ENCODE data around the gene TFCP2L1.

TFCP2L1 gene

DNA sequence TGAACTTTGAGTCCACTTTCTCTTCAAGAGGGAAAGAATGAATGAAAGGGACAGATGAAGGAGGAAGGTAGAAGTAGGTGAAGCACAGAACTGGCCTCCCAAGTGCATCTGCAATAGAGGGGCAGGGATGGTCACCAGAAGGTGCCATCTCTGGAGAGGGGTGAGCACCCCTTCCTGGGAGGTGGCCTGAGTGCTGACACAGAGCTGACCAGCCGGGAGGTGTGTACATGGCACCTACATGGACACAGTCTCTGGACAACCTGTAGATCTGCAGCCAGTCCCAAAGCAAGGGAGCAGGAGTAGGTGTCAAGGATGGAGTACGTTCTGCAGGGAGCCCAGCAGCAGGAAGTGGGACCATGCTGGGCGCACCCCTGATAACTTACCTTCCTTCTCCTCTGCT is 83.2 kb downstream of the TFCP2L1 start:
- H3K9ac ChIP-seq (ENCODE audit: low read depth, low read length), result no peak overlapping the region
- no peak overlapping the region for H3K4me3 ChIP-seq (ENCODE audit: low read depth, low read length)
- no peak overlapping the region for H3K27ac ChIP-seq (ENCODE audit: low read depth, low read length)
- H3K9me3 ChIP-seq (ENCODE audit: control insufficient read depth, insufficient read depth, low read length), result no peaks in the 10 kb centered on the region
- no peaks in the 10 kb centered on the region for H3K36me3 ChIP-seq (ENCODE audit: control insufficient read depth, insufficient read depth, low read length)
- no peaks in the 10 kb centered on the region for H3K27me3 ChIP-seq (ENCODE audit: control insufficient read depth, insufficient read depth, low read length)
- H3K4me1 ChIP-seq (ENCODE audit: control insufficient read depth, insufficient read depth, low read length), result no peaks in the 10 kb centered on the region

DNA sequence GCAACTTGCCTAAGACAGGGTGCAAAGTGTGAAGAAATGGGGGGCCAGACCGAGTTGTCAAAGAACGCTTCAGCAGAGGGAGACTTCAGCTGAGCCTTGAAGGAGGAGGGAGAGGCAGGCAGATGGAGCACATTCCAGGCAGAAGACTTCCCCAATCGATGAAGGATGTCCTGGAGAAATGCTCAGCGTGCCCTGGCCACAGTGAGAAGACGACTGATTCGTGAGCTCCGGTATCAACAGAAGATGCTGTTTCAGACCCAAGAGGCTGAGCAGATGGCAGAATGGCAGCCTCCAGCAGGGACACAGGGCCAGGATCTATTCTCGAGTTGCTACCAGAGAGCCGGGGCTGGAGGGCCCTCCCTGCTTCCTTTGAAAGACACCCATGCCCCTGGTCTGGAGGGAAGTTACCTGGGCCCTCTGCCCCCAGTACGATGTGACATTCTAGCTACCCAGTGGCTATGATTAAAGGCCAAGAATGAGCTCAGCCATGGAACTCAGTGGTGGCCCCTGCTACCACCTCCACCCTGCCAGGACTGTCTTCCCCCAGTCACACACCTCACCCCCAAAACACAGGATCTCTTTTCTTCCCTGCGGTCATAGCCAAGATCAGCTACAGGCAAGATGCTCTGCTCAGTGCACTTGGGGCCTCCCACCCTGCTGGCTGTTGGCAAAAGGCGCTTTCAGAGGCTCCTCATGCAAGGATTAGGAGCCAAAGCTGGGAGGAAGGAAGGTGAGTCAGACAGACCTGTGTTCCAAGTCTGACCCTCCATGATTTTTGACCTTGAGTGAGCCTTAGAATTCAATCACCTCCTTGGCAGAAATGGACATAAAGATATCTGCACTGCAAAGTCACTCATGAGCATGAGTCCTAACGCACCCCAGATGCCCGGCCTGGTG is 84.3 kb downstream of the TFCP2L1 start:
- H3K36me3 ChIP-seq (ENCODE audit: control insufficient read depth, insufficient read depth, low read length), result no peaks in the 10 kb centered on the region
- H3K27me3 ChIP-seq (ENCODE audit: control insufficient read depth, insufficient read depth, low read length), result no peaks in the 10 kb centered on the region
- H3K4me3 ChIP-seq (ENCODE audit: low read depth, low read length), result no peak overlapping the region
- no peak overlapping the region for H3K9ac ChIP-seq (ENCODE audit: low read depth, low read length)
- H3K9me3 ChIP-seq (ENCODE audit: control insufficient read depth, insufficient read depth, low read length), result no peaks in the 10 kb centered on the region
- no peaks in the 10 kb centered on the region for H3K4me1 ChIP-seq (ENCODE audit: control insufficient read depth, insufficient read depth, low read length)
- H3K27ac ChIP-seq (ENCODE audit: low read depth, low read length), result no peak overlapping the region

DNA sequence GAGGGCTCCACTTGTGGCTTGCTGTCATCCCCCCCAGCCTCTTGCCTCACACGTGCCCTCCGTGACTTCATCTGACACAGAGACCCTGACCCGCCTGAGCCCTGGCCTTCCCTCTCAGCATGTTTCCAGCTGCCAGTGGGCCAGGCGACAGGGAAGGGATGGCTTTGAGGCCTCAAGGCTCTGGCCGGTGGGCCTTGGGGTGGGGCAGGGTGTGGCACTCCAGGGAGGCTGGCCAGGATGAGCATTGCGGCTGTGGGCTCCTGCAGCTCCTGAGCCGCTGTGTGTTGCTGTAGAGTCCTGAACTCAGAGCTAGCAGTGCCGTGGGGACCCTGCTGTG is 85.0 kb downstream of the TFCP2L1 start:
- Histone ChIP-seq H3K9me3 (ENCODE audit: control insufficient read depth, insufficient read depth, low read length) (no peaks in the 10 kb centered on the region), H3K36me3 (ENCODE audit: control insufficient read depth, insufficient read depth, low read length) (no peaks in the 10 kb centered on the region), H3K27me3 (ENCODE audit: control insufficient read depth, insufficient read depth, low read length) (no peaks in the 10 kb centered on the region), H3K9ac (ENCODE audit: low read depth, low read length) (no peak overlapping the region), H3K4me3 (ENCODE audit: low read depth, low read length) (no peak overlapping the region), H3K4me1 (ENCODE audit: control insufficient read depth, insufficient read depth, low read length) (no peaks in the 10 kb centered on the region), H3K27ac (ENCODE audit: low read depth, low read length) (no peak overlapping the region)

DNA sequence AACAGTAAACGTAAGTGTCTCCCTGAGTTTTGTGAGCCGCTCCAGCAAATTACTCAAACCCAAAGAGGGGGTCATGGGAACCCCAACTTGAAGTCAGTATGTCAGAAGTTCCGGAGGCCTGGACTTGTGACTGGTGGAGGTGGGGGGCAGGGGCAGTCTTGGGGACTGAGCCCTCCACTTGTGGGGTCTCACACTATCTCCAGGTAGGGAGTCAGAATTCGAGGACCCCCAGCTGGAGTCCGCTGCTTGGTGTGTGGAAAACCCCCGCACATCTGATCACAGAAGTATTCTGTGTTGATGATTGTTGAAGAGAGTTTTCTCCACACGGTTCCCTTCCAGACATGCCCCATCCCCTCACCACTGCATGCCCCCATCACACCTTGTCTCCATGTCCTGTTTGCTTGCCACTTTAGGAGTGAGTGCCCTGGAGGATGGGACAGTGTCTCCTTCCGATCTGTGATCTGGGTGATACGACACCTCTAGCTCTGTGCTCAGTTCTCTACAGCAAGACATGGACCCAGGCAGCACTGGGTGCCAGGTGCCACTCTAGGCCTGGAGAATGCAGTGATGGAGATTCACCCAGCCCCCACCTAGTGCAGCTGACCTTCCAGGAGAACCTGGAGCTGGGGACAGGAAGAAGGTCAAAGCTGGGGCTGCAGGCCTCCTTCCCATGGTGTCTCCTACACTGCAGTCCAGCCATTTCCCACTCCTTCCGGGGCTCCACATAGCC is 85.6 kb downstream of the TFCP2L1 start:
- Histone ChIP-seq H3K27me3 (ENCODE audit: control insufficient read depth, insufficient read depth, low read length) (no peaks in the 10 kb centered on the region), H3K4me3 (ENCODE audit: low read depth, low read length) (no peak overlapping the region), H3K36me3 (ENCODE audit: control insufficient read depth, insufficient read depth, low read length) (no peaks in the 10 kb centered on the region), H3K9ac (ENCODE audit: low read depth, low read length) (no peak overlapping the region), H3K27ac (ENCODE audit: low read depth, low read length) (no peak overlapping the region), H3K4me1 (ENCODE audit: control insufficient read depth, insufficient read depth, low read length) (no peaks in the 10 kb centered on the region), H3K9me3 (ENCODE audit: control insufficient read depth, insufficient read depth, low read length) (no peaks in the 10 kb centered on the region)

DNA sequence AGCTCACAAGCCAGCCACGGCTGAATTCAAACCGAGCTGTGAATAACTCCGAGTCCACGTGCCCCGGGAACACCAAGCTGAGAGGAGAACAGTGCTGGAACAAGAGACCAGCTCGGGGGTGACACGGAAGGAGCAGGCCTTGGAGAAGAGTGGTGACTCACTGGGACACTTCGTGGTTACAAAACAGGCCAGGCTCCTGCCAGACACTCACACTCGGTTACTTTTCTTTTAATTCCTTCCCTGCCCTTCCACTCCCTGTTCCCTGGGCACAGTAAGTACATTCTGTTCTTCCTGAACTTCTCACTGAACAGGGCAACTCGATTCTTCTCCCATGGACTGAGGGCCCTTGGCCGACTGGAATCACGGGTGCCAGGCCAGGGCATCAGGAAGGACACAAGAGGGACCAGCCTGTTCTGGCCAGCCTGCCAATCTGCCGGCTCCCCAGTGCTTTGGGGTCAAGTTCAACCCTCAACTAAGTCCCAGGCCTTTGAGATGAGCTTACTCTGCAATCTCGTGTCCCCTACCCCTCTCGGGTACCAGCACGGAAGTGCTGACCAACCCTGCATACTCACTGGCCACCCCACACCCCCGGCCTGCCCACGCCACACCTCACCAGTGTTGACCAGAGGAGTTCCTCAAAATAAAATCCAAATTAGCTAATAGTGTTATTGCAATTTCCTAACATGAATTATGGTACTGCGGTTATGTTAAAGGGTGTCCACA is 87.5 kb downstream of the TFCP2L1 start:
- no peak overlapping the region for H3K4me3 ChIP-seq (ENCODE audit: low read depth, low read length)
- no peaks in the 10 kb centered on the region for H3K4me1 ChIP-seq (ENCODE audit: control insufficient read depth, insufficient read depth, low read length)
- H3K9me3 ChIP-seq (ENCODE audit: control insufficient read depth, insufficient read depth, low read length), result no peaks in the 10 kb centered on the region
- no peak overlapping the region for H3K9ac ChIP-seq (ENCODE audit: low read depth, low read length)
- H3K36me3 ChIP-seq (ENCODE audit: control insufficient read depth, insufficient read depth, low read length), result no peaks in the 10 kb centered on the region
- H3K27ac ChIP-seq (ENCODE audit: low read depth, low read length), result no peak overlapping the region
- H3K27me3 ChIP-seq (ENCODE audit: control insufficient read depth, insufficient read depth, low read length), result no peaks in the 10 kb centered on the region

DNA sequence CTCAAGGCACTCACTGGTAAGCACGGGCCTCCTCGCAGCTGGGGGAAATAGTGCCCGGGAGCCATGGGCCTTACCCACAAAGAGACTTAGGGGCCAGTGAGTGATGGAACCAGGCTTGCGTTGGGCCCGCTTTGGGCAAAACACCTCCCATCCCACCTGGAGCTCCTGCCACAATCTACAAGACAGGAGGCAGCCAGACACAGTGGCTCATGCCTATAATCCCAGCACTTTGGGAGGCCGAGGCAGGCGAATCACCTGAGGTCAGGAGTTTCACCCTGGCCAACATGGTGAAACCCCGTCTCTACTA is 88.2 kb downstream of the TFCP2L1 start:
- no peaks in the 10 kb centered on the region for H3K27me3 ChIP-seq (ENCODE audit: control insufficient read depth, insufficient read depth, low read length)
- no peak overlapping the region for H3K4me3 ChIP-seq (ENCODE audit: low read depth, low read length)
- H3K27ac ChIP-seq (ENCODE audit: low read depth, low read length), result no peak overlapping the region
- no peaks in the 10 kb centered on the region for H3K36me3 ChIP-seq (ENCODE audit: control insufficient read depth, insufficient read depth, low read length)
- H3K9me3 ChIP-seq (ENCODE audit: control insufficient read depth, insufficient read depth, low read length), result no peaks in the 10 kb centered on the region
- no peak overlapping the region for H3K9ac ChIP-seq (ENCODE audit: low read depth, low read length)
- no peaks in the 10 kb centered on the region for H3K4me1 ChIP-seq (ENCODE audit: control insufficient read depth, insufficient read depth, low read length)

DNA sequence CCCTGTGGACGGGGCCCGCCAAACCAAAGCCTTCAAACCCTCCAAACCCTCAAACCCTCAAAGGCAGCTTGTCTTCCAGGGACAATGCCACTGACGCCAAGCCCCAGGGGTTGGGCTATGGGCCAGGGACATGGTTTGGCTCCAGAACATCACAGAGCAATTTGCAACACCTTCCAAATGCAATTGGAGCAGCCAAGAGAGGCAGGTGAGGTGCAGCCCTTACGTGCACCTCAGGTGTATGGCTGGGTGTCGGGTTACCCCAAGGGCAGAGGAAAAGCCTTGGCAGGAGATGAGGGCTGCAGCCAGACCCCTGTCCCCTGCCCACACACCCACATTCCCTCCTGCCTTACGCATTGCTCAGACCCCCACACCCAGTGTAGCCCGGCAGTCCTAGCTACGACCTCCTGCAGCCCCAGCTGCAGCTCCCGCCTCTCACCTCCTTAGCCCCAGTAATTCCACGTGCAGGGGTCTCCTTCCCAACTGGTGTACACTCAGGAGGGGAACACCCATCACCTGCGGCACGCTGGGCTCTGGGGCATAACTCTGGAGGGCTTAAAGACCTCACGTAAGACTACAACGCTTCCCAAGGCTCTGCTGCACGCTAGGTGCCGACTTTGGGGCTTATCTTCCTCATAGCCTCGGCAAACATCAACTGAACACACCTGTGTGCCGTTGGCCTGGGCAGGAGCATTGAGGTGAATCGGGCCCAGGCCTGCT is 88.7 kb downstream of the TFCP2L1 start:
- no peaks in the 10 kb centered on the region for H3K9me3 ChIP-seq (ENCODE audit: control insufficient read depth, insufficient read depth, low read length)
- H3K9ac ChIP-seq (ENCODE audit: low read depth, low read length), result no peak overlapping the region
- H3K27me3 ChIP-seq (ENCODE audit: control insufficient read depth, insufficient read depth, low read length), result no peaks in the 10 kb centered on the region
- no peak overlapping the region for H3K27ac ChIP-seq (ENCODE audit: low read depth, low read length)
- H3K36me3 ChIP-seq (ENCODE audit: control insufficient read depth, insufficient read depth, low read length), result no peaks in the 10 kb centered on the region
- no peak overlapping the region for H3K4me3 ChIP-seq (ENCODE audit: low read depth, low read length)
- no peaks in the 10 kb centered on the region for H3K4me1 ChIP-seq (ENCODE audit: control insufficient read depth, insufficient read depth, low read length)

DNA sequence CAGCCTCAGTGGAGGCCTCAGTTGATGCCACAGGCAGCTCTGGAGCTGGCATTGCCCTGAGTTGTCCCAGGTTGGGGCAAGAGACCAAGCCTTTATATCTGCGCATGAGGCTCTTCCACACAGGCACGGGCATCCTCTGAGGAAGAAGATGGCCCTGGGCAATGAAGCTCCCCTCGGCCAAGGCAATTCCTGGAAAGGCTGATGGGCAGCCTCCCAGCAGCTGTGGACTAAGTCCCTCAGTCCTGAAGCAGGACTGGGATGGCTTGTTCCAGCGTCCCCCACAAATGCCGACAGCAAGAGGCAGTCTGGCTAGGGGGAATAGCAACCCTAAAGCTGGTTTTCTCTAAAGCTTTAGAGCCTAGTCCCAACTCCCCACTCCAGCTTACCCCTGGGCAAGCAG is 90.0 kb downstream of the TFCP2L1 start:
- Histone ChIP-seq H3K27me3 (ENCODE audit: control insufficient read depth, insufficient read depth, low read length) (no peaks in the 10 kb centered on the region), H3K9ac (ENCODE audit: low read depth, low read length) (no peak overlapping the region), H3K9me3 (ENCODE audit: control insufficient read depth, insufficient read depth, low read length) (no peaks in the 10 kb centered on the region), H3K27ac (ENCODE audit: low read depth, low read length) (no peak overlapping the region), H3K36me3 (ENCODE audit: control insufficient read depth, insufficient read depth, low read length) (no peaks in the 10 kb centered on the region), H3K4me3 (ENCODE audit: low read depth, low read length) (no peak overlapping the region), H3K4me1 (ENCODE audit: control insufficient read depth, insufficient read depth, low read length) (no peaks in the 10 kb centered on the region)

DNA sequence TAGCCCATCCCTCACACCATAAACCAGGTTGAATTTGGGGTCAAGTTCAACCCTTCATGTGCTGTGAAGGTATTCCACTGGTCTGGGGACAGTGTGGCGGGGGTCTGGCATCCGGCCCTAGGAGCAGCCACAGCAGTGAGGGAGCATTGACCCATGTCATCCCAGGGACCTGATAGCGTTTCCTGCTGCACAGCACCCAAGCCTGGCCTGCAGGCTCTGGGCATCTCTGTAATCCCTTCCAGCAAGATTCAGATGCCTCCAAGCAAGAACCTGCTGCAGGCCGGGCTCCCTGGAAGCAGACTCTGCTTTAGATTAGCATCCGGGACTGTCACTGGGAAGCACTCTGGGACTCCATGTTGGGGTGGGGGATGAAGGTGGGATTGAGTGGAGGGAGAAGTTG is 90.4 kb downstream of the TFCP2L1 start:
- H3K4me3 ChIP-seq (ENCODE audit: low read depth, low read length), result no peak overlapping the region
- H3K9me3 ChIP-seq (ENCODE audit: control insufficient read depth, insufficient read depth, low read length), result no peaks in the 10 kb centered on the region
- no peak overlapping the region for H3K27ac ChIP-seq (ENCODE audit: low read depth, low read length)
- no peaks in the 10 kb centered on the region for H3K4me1 ChIP-seq (ENCODE audit: control insufficient read depth, insufficient read depth, low read length)
- H3K9ac ChIP-seq (ENCODE audit: low read depth, low read length), result no peak overlapping the region
- H3K27me3 ChIP-seq (ENCODE audit: control insufficient read depth, insufficient read depth, low read length), result no peaks in the 10 kb centered on the region
- no peaks in the 10 kb centered on the region for H3K36me3 ChIP-seq (ENCODE audit: control insufficient read depth, insufficient read depth, low read length)

DNA sequence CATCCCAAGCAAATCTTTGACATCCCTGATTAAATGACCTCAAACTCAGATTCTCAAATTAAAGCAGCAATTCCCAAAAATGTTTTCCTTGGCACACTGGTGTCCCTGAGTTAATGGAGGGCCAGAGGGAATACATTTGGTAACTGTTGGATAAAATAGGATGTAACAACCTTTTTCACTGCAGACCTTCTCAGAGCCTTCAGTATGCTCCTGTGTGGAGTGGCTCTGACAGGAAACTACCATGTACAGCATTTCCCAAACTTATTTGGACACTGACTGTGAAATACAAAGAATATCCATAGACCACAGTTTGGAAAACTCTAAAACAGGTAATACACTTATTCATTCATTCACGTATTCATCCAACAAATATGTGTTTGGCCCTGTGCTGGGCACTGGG is 91.8 kb downstream of the TFCP2L1 start:
- Histone ChIP-seq H3K4me3 (ENCODE audit: low read depth, low read length) (no peak overlapping the region), H3K9ac (ENCODE audit: low read depth, low read length) (no peak overlapping the region), H3K9me3 (ENCODE audit: control insufficient read depth, insufficient read depth, low read length) (no peaks in the 10 kb centered on the region), H3K27me3 (ENCODE audit: control insufficient read depth, insufficient read depth, low read length) (no peaks in the 10 kb centered on the region), H3K36me3 (ENCODE audit: control insufficient read depth, insufficient read depth, low read length) (no peaks in the 10 kb centered on the region), H3K4me1 (ENCODE audit: control insufficient read depth, insufficient read depth, low read length) (no peaks in the 10 kb centered on the region), H3K27ac (ENCODE audit: low read depth, low read length) (no peak overlapping the region)

All from HUES48 (cell line).